Stimulated activated CD4-positive, alpha-beta T cell treated with anti-CD3 and anti-CD28 coated beads, Interleukin-12 subunit alpha, Interleukin-12 subunit beta, amount 100 ng/mL, for 48 hours (primary cell): ENCODE data around the gene UCHL5.

Experiments
- DNase-seq, 3 donors: peaks; one replicate each; pipeline ENCODE4 v3.0.0-alpha.2; 2020; ENCODE audit warnings: low read depth in 2 of 3, low spot score in 1 of 3

UCHL5 gene

GRCh38 chr1:192967901-192968300 lies 91.3 kb downstream of the UCHL5 start:
- DNase-seq, result no peak

GRCh38 chr1:192967211-192967877 lies 91.8 kb downstream of the UCHL5 start:
- no peak for DNase-seq

GRCh38 chr1:192966073-192966472 lies 93.1 kb downstream of the UCHL5 start:
- DNase-seq, result no peak

GRCh38 chr1:192962901-192963300 lies 96.3 kb downstream of the UCHL5 start:
- DNase-seq, result no peak
